ENCODE measurements around the gene NUDT13. TPM values are rescaled to one million over a fixed set of nuclear protein-coding genes. Genes with fewer than 3 reads are reported as not detected.

The NUDT13 gene
- polyA plus RNA-seq, 2 of the 4 experiments (the other 2 are of a cell fraction): 3.8 to 4.9 TPM

DNA sequence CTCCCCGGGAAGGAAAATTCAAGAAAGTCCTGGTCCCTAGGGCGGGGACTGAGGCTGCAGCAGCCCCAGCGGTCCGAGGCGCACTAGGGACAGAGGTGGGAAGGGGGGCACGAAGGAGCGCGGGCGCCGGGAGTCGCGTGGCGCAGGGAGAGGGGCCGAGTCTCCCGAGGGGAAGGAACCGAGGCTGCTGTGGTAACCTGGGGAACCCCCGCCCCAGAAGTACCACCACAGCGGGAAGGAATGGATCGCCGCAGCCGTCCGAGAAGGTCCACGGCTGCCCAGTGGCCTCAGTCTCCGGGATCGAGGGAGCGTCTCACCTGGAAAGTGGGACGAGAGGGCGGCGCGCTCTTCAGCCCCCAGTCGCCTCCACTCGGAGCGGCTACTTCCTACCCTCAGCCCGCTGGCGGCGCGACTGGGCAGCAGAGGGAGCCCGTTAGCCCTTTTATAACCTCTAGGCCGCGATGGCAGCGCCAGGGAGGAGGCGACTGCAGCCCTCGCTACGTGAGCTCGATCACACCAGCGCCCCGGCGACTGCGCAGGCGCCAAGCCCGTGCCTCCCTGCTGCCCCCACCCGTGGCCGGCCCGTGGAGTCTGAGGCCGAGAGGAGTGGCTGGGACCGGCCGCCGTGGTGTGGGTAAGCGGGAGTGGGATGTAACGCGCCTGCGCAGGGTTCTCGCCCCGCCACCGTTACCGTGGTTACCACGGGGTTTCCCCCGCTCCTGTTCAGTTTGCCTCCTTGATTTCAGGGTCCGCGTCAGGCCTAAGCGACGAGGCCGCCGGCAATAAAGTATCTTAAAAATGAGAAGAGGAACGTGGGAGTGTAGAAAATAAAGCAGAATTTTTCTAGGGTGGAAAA is 13.6 kb upstream of the NUDT13 start, which contains the start of gene P4HA1 (continued):
- TF ChIP-seq, protein P1, sequence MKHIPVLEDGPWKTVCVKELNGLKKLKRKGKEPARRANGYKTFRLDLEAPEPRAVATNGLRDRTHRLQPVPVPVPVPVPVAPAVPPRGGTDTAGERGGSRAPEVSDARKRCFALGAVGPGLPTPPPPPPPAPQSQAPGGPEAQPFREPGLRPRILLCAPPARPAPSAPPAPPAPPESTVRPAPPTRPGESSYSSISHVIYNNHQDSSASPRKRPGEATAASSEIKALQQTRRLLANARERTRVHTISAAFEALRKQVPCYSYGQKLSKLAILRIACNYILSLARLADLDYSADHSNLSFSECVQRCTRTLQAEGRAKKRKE (CRISPR knock-in tag; IDR thresholded peaks at IDR 0.05; ENCODE audit: low read depth): no peak
- TF ChIP-seq RAD21 (conservative IDR thresholded peaks at IDR 0.05 in 1 of 2, IDR thresholded peaks at IDR 0.05 in 1 of 2): peak; percentile 67 to 81
- no peak for TF ChIP-seq FOXS1 (CRISPR knock-in tag; IDR thresholded peaks at IDR 0.05)
- TF ChIP-seq, protein P2, sequence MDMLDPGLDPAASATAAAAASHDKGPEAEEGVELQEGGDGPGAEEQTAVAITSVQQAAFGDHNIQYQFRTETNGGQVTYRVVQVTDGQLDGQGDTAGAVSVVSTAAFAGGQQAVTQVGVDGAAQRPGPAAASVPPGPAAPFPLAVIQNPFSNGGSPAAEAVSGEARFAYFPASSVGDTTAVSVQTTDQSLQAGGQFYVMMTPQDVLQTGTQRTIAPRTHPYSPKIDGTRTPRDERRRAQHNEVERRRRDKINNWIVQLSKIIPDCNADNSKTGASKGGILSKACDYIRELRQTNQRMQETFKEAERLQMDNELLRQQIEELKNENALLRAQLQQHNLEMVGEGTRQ (IDR thresholded peaks at IDR 0.05): no peak
- TF ChIP-seq EP300 (IDR thresholded peaks at IDR 0.05): 0 out of 5 replicates have a peak, but pooled peaks of 1 of the 2 experiments have one; percentile 12
- TF ChIP-seq, protein P3, sequence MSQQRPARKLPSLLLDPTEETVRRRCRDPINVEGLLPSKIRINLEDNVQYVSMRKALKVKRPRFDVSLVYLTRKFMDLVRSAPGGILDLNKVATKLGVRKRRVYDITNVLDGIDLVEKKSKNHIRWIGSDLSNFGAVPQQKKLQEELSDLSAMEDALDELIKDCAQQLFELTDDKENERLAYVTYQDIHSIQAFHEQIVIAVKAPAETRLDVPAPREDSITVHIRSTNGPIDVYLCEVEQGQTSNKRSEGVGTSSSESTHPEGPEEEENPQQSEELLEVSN (IDR thresholded peaks at IDR 0.05; ENCODE audit: borderline replicate concordance, low read depth): 0 out of 2 replicates have a peak, but pooled peaks have one; percentile 37
- TF ChIP-seq, protein P4, sequence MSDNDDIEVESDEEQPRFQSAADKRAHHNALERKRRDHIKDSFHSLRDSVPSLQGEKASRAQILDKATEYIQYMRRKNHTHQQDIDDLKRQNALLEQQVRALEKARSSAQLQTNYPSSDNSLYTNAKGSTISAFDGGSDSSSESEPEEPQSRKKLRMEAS (IDR thresholded peaks at IDR 0.05): peak; percentile 72
- no peak for TF ChIP-seq HEYL (CRISPR knock-in tag; IDR thresholded peaks at IDR 0.05)
- TF ChIP-seq HOXB13 (CRISPR knock-in tag; IDR thresholded peaks at IDR 0.05; ENCODE audit: low read depth): no peak
- peak; percentile 74 for TF ChIP-seq CTCF (IDR thresholded peaks at IDR 0.05)
- TF ChIP-seq HOXB5 (CRISPR knock-in tag; IDR thresholded peaks at IDR 0.05): no peak
- no peak for TF ChIP-seq NFE2L2 (conservative IDR thresholded peaks at IDR 0.05; ENCODE audit: low read length)
- TF ChIP-seq CHD2 (IDR thresholded peaks at IDR 0.05; ENCODE audit: low read length, partially characterized antibody): no peak
- TF ChIP-seq ZC3H11A (IDR thresholded peaks at IDR 0.05): no peak
- TF ChIP-seq CHD4 (IDR thresholded peaks at IDR 0.05; ENCODE audit: borderline replicate concordance): no peak
- TF ChIP-seq FOSL2 (IDR thresholded peaks at IDR 0.05): no peak
- TF ChIP-seq FOSL2 (CRISPR knock-in tag; IDR thresholded peaks at IDR 0.05): peak; percentile 27; the same call in 1 of the 2 replicates
- TF ChIP-seq RFX5 (IDR thresholded peaks at IDR 0.05): 0 out of 2 replicates have a peak, but pooled peaks have one; percentile 26
- TF ChIP-seq ZNF302 (CRISPR knock-in tag; IDR thresholded peaks at IDR 0.05): no peak
- no peak for TF ChIP-seq MAFK (IDR thresholded peaks at IDR 0.05; ENCODE audit: partially characterized antibody)
- TF ChIP-seq KDM5A (IDR thresholded peaks at IDR 0.05): 0 out of 2 replicates have a peak, but pooled peaks have one; percentile 21

- ATAC-seq (peak in 1 of 2 experiments; percentile 6; a peak in 1 of 6 replicates), FAIRE-seq (no peak), DNase-seq (ENCODE audit: low read depth in 1 of 2, low spot score in 1 of 2) (no peak)
- no peaks in the 10 kb centered on the region for H3K9me3 ChIP-seq
- TF ChIP-seq, protein P5, sequence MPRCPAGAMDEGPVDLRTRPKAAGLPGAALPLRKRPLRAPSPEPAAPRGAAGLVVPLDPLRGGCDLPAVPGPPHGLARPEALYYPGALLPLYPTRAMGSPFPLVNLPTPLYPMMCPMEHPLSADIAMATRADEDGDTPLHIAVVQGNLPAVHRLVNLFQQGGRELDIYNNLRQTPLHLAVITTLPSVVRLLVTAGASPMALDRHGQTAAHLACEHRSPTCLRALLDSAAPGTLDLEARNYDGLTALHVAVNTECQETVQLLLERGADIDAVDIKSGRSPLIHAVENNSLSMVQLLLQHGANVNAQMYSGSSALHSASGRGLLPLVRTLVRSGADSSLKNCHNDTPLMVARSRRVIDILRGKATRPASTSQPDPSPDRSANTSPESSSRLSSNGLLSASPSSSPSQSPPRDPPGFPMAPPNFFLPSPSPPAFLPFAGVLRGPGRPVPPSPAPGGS (IDR thresholded peaks at IDR 0.05): no peak
- TF ChIP-seq CTCF (IDR thresholded peaks at IDR 0.05): no peak
- H3K27ac ChIP-seq: peak overlapping the region; percentile 90 to 94
- 69% methylated on average over 4 of the region's 4 CpGs for WGBS (ENCODE audit: missing lambda C conversion rate)
- ChIA-PET POLR2A (interaction anchor here (0.6 to 3.4 kb wide), 5 partner anchors 14 to 743 kb away, joined by 3 to 55 read pairs (median 4); partner anchors contain the start of genes DNAJB12 and NUDT13), CTCF (interaction anchor here (0.6 to 5.1 kb wide), 13 partner anchors 10 to 78 kb away, joined by 3 to 49 read pairs (median 3); partner anchors contain the start of gene NUDT13)
- peak overlapping the region; percentile 72 for H3K4me2 ChIP-seq
- peaks cover 18% of the 10 kb centered on the region for H3K4me1 ChIP-seq
- H3K4me3 ChIP-seq: peak overlapping the region; percentile 75
These were observed 13.0 kb upstream of the NUDT13 start for GRCh38 chr10:73097305-73097670.
